Measurements from ENCODE around the gene CARMIL1.
A peak's percentile ranks its signal among the peaks of the same experiment; 100 is the strongest.

Gene CARMIL1

DNA sequence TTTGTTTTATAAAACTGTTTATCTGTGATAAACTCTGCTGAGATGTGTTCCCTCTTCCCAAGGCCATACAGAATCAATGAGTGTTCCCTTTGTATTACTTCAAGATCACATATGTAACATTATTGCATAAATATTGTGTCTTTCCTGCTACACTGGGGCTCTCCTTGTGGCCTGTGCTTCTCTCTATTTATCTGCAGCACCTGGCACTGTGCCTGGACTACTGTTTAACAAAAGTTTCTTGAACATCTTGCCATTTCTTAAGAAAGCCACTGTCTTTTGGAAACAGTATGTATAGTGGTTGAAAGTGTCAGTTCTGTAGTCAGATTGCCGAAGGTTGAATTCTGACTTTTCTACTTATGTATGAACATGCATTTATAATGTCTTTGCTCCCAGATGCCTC lies 203.8 kb downstream of the CARMIL1 start:
- no peak overlapping the region for H3K4me3 ChIP-seq (ENCODE audit: low read depth, low read length)
- peak; percentile 13 for DNase-seq (ENCODE audit: low read depth)
- TF ChIP-seq, protein P1, sequence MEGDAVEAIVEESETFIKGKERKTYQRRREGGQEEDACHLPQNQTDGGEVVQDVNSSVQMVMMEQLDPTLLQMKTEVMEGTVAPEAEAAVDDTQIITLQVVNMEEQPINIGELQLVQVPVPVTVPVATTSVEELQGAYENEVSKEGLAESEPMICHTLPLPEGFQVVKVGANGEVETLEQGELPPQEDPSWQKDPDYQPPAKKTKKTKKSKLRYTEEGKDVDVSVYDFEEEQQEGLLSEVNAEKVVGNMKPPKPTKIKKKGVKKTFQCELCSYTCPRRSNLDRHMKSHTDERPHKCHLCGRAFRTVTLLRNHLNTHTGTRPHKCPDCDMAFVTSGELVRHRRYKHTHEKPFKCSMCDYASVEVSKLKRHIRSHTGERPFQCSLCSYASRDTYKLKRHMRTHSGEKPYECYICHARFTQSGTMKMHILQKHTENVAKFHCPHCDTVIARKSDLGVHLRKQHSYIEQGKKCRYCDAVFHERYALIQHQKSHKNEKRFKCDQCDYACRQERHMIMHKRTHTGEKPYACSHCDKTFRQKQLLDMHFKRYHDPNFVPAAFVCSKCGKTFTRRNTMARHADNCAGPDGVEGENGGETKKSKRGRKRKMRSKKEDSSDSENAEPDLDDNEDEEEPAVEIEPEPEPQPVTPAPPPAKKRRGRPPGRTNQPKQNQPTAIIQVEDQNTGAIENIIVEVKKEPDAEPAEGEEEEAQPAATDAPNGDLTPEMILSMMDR (IDR thresholded peaks at IDR 0.05; ENCODE audit: control insufficient read depth, extremely low read depth, insufficient read depth), result no peak

DNA sequence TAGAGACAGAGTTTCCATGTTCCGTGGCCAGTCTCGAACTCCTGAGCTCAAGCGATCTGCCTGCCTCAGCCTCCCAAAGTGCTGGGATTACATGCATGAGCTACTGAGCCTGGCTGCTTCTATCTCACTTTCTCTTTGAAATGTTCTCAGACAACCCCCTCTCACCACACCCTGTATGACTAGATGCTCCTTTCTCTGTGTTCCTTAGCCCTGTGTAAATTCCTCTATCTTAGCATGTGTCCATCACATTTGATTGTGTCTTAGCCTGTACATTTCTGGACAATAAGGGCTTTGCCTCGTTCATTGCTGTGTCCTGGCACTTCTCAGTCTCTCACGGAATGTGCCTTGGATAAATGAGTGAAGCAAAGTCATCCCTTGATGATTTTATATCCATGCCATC lies 204.8 kb downstream of the CARMIL1 start:
- no peak overlapping the region for H3K4me3 ChIP-seq (ENCODE audit: low read depth, low read length)
- TF ChIP-seq, protein P1 (IDR thresholded peaks at IDR 0.05; ENCODE audit: control insufficient read depth, extremely low read depth, insufficient read depth), result no peak

DNA sequence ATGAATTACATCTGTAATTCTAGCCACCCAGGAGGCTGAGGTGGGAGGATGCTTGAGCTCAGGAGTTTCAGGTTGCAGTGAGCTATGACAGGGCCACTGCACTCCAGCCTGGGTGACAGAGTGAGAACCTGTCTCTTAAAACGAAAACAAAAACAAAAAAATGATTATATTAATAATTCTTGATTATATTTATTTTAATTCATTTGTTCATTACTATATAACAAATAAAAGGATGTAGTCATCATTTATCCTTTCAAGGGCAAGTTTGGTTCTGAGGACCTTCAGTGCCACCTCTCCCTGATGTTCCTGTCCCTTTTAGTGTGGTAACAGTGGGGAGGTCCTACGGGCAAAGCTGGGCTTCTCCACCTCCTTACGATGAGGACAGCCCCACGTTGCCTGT lies 205.7 kb downstream of the CARMIL1 start:
- TF ChIP-seq, protein P1 (IDR thresholded peaks at IDR 0.05; ENCODE audit: control insufficient read depth, extremely low read depth, insufficient read depth), result no peak
- no peak overlapping the region for H3K4me3 ChIP-seq (ENCODE audit: low read depth, low read length)
- no peak for DNase-seq (ENCODE audit: low read depth)

More for the DNA sequence above, 204.8 kb downstream of the CARMIL1 start:
- DNase-seq (ENCODE audit: low read depth), result no peak

DNA sequence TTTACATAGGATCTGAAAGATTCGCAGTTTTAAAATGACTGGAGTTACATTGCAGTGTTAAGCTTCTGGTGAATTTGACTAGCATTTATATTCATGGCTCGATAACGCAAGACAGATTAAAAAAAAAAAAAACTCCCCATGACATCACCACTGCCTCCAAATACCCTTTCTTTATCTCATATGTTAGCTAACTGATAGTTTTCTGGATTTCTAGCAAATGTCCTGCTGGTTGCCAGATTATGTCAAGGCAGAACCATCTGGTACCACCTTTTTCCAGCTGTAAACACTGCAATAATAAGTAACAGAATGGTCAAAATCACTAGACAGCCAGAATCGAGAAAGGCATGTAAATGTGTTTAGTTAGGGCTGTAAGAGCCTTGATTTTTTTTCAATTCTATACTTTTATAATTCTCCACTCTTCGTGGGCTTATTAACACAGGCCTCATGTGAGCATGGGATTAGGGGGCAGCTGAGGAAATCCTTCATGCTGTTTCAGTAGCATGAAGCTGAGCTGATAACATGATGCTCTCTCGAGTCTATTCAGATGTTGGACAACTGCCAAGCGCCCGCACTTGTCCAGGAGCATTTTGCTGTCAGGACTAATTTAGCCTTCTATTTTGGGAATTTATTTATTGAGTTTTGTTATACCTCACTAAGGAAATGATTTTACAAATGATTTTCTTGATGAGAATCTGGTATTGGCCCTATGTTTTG lies 206.8 kb downstream of the CARMIL1 start:
- TF ChIP-seq, protein P1 (IDR thresholded peaks at IDR 0.05; ENCODE audit: control insufficient read depth, extremely low read depth, insufficient read depth), result no peak
- H3K4me3 ChIP-seq (ENCODE audit: low read depth, low read length), result no peak overlapping the region
- no peak for DNase-seq (ENCODE audit: low read depth)

DNA sequence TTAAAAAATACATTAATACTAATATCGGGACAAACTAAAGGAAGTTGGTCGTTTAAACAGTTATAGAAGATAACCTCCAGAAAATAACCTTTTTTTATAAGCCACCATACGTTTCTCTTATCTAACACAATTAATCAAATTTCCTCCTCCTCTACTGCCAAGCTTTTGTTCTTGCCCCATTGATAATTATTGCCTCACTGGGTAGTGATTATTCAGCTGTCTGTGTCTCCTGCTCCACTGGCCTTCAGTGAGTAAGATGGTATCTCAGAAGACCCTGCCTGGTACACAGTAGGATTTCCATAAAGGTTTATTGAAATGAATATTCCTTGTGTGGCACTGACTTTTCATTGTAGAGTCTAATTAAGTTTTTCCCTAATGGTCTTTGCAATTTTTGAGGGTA lies 207.4 kb downstream of the CARMIL1 start:
- no peak for DNase-seq (ENCODE audit: low read depth)
- TF ChIP-seq, protein P1 (IDR thresholded peaks at IDR 0.05; ENCODE audit: control insufficient read depth, extremely low read depth, insufficient read depth), result no peak
- H3K4me3 ChIP-seq (ENCODE audit: low read depth, low read length), result no peak overlapping the region

DNA sequence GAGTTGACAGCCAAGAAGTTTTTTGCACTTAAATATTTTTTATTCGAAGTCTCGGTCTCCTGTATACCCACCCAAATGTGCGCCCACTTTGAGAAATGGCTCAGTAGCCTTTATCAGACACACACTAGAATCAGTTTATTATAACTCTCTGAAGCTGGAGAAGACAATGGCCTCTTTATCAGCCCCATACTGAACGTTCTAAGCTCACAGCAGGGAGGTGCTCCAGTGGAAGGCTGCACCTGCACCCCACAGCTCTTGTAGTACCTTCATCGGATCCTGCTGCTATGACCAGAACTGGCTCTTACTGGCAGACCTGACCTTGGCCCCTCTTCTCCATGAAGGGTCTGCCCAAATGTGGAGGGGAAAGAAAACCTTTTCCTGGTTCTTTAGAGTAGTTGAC lies 207.8 kb downstream of the CARMIL1 start:
- no peak for DNase-seq (ENCODE audit: low read depth)
- TF ChIP-seq, protein P1 (IDR thresholded peaks at IDR 0.05; ENCODE audit: control insufficient read depth, extremely low read depth, insufficient read depth), result no peak
- H3K4me3 ChIP-seq (ENCODE audit: low read depth, low read length), result no peak overlapping the region

DNA sequence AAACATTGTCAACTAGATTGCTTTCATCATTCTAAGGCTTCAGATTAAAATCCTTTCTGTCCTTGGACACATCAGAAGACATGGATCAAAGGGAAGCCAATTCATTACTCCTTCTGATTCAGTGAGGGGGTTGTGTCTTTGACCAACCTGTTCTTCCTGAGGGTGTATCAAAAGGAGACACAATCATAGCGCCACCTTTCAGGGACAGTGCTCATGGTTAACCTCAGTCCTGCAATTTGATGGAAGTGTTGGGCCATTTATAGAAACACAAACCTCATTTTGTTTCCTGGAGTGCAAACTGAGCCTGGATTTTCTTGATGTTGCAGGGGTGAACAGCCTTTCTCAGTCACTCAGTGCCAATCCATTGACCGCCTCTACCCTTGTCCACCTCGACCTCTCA lies 209.0 kb downstream of the CARMIL1 start:
- DNase-seq (ENCODE audit: low read depth), result no peak
- no peak overlapping the region for H3K4me3 ChIP-seq (ENCODE audit: low read depth, low read length)
- TF ChIP-seq, protein P1 (IDR thresholded peaks at IDR 0.05; ENCODE audit: control insufficient read depth, extremely low read depth, insufficient read depth), result no peak

Measured in LNCaP clone FGC (cell line).